Stimulated activated CD8-positive, alpha-beta memory T cell treated with anti-CD3 and anti-CD28 coated beads, Interleukin-7, amount 100 ng/mL, for 24 hours (primary cell): ENCODE data around the gene RPTOR.
"Not testable (repeated sequence)": the region's sequence is repeated elsewhere in the genome, so short reads cannot be mapped to it uniquely, and the experiment has no call there.

ENCODE experiments used
- DNase-seq: peaks from one replicate; pipeline ENCODE4 v3.0.0-alpha.2; 2020; ENCODE audit warnings: low read depth

RPTOR gene

DNA sequence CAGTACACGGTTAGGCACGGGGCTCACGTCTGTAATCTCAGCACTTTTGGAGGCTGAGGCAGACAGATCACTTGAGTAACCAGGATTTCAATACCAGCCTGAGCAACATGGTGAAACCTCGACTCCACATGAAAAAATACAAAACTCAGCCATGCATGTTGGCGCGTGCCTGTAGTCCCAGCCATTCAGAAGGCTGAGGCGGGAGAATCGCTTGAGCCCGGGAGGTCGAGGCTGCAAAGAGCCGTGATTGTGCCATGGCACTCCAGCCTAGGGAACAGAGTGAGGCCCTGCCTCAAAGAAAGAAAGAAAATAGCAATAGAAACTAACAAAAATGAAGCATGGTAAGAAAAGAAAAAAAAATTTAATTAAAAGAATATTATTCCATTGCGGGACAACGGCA, 319.0 kb downstream of the RPTOR start:
- DNase-seq, result no peak

DNA sequence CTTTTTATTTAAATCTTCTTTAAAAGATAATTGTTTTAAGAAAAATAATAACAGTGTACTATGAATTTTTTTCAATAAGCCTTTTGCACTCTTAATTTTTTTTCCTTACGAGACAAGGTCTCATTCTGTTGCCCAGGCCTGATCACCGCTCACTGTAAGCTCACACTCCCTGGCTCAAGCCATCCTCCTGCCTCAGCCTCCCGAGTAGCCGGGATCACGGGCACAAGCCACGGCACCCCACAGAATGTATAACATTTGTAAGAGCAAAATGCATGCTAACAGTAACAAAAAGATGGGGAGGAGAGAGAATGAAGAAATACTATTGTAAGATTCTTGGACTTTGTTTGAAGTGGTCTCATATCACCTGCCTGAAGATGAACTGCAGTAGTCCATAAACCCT, 320.1 kb downstream of the RPTOR start:
- DNase-seq, result no peak

- DNase-seq, result peak; percentile 58
Measured at GRCh38 chr17:80866050-80866793, 321.6 kb downstream of the RPTOR start.

DNA sequence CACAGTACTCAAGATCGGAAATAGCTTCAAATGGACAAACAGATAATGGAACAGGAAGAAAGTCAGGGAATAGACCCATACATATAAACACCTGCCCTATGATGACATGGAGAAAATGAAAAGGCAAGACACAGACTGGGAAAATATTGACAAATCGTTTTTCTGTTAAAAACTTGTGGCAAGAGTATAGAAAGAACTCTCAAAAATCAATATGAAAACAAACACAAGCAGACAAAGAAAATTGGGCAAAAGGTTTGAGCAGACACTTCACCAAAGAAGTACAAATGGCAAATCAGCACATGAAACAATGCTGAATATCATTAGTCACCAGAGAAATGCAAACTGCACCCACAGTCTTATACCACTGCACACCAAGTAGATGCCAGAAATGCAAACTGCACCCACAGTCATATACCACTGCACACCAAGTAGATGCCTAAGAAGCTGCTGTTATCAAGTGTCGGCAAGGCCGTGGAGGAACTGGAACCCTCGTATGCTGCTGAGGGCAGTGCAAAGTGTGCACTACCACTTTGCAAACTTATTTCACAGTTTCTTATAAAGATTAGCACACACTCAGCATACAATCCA, 323.5 kb downstream of the RPTOR start:
- DNase-seq, result no peak

GRCh38 chr17:80869481-80870145, 325.0 kb downstream of the RPTOR start:
- DNase-seq, result no peak

- DNase-seq, result no peak
Measured at GRCh38 chr17:80870401-80870800, 325.8 kb downstream of the RPTOR start.

DNA sequence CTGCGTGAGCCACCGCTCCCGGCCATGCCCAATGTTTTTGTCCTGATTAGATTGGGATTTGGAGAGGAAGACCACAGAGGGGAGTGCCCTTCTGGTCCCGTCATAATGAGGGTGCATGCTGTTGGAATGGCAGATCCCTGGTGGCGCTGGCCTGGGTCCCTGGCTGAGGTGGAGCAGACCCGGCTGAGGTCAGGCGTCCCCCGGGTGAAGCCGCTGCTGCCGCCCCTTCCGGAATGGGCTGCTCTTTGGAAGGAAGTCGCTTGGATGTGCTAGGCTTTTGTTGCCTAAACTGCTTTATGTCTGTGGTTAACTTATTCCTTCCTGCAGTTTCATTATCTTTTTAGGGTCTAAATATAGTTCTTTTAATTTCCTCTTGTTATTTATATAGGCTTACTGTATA, 326.7 kb downstream of the RPTOR start:
- DNase-seq, result no peak

- no peak for DNase-seq
Measured at GRCh38 chr17:80872001-80872500, 327.4 kb downstream of the RPTOR start.

- DNase-seq, result no peak
Measured at GRCh38 chr17:80872501-80873306, 328.1 kb downstream of the RPTOR start.

GRCh38 chr17:80873307-80873951, 328.8 kb downstream of the RPTOR start:
- no peak for DNase-seq

- no peak for DNase-seq
Measured at GRCh38 chr17:80874866-80875445, 330.3 kb downstream of the RPTOR start.

- DNase-seq, result not testable (repeated sequence)
Measured at GRCh38 chr17:80875480-80875995, 330.9 kb downstream of the RPTOR start.

- DNase-seq, result not testable (repeated sequence)
Measured at GRCh38 chr17:80876456-80876949, 331.9 kb downstream of the RPTOR start.

DNA sequence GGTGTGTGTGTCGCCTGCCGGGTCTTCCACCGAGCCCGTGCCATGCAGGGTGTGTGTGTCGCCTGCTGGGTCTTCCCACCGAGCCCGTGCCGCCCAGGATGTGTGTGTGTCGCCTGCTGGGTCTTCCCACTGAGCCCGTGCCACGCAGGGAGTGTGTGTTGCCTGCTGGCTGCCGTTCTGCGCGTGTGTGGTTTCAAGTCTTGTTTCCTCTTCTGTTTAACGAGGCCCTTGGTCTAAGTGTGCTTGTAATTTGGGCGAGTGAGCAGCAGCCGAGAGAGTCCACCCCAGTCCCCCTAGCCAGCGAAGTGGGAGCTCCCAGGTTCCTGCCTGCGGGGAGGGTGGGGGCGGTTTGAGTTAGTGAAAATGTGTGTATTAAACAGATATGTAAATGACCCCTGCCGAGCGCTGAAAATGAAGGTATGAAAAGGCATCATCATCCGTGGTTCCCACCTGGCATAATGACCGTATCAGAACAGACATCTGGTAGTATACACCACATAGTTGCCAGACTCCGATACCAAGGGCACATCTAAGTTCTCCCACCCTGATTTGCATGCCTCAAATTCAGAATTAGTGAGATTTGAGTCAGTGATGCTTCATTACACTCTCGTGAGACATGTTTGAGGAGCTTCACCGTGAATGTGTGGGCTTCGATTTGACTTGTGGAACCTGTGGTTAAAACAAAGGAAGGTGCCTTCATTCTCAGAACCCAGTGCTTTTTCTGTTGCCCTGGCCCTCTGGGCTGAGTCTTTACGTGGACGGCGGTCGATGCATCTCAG, 332.5 kb downstream of the RPTOR start:
- peak; percentile 48 for DNase-seq

GRCh38 chr17:80877729-80878303, 333.2 kb downstream of the RPTOR start:
- DNase-seq, result no peak

GRCh38 chr17:80878876-80879722, 334.5 kb downstream of the RPTOR start:
- no peak for DNase-seq

GRCh38 chr17:80879723-80880647, 335.3 kb downstream of the RPTOR start:
- no peak for DNase-seq

GRCh38 chr17:80880648-80880985, 336.0 kb downstream of the RPTOR start:
- DNase-seq, result no peak
